ENCODE results near the gene PARP16. TPM values are rescaled to one million over a fixed set of nuclear protein-coding genes. Genes with fewer than 3 reads are reported as not detected.

The PARP16 gene
- total RNA-seq, 5 donors from 2014 or later (not counting 1 experiment from before 2014, with no cell fraction given): 16.2 to 23.3 (median 18.5) TPM

DNA sequence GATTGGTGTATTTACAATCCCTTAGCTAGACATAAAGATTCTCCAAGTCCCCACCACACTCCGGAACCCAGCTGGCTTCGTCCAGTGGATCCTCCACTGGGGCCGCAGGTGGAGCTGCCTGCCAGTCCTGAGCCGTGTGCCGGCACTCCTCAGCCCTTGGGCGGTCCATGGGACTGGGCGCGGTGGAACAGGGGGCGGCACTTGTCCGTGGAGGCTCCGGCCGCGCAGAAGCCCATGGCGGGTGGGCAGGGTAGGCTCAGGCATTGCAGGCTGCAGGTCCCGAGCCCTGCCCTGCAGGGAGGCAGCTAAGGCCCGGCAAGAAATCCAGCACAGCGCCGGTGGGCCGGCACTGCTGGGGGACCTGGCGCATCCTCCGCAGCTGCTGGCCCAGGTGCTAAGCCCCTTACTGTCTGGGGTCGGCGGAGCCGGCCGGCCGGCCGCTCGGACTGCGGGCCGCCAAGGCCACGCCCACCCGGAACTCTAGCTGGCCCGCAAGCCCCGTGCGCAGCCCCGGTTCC lies 14.3 kb upstream of the PARP16 start:
- Histone ChIP-seq H3K36me3 (ENCODE audit: control insufficient read depth in 2 of 2, extremely low read depth in 1 of 2, insufficient read depth in 1 of 2, low read length in 1 of 2) (no peaks in the 10 kb centered on the region), H3K9me3 (no peaks in the 10 kb centered on the region), H3K4me3 (ENCODE audit: control insufficient read depth in 1 of 2, extremely low read depth in 1 of 2, low read length in 1 of 2) (no peak overlapping the region), H3K4me1 (ENCODE audit: control insufficient read depth in 1 of 2, extremely low read depth in 1 of 2, insufficient read depth in 2 of 2, low read length in 2 of 2) (peaks cover 13 to 61% of the 10 kb centered on the region in 2 experiments), H3K27ac (ENCODE audit: low read length) (no peak overlapping the region), H3K27me3 (replicated peaks in 1 of 2; ENCODE audit: control insufficient read depth in 2 of 2, extremely low read depth in 1 of 2, insufficient read depth in 2 of 2, low read length in 1 of 2) (no peaks in the 10 kb centered on the region)
- DNase-seq: no peak
- H3K36me3 Mint-ChIP-seq: no peaks in the 10 kb centered on the region
- WGBS (ENCODE audit: insufficient coverage): 94% methylated on average over 26 of the region's 36 CpGs
- H3K4me1 Mint-ChIP-seq: peaks cover 38 to 52% (median 46%) of the 10 kb centered on the region in 3 donors
- no peaks in the 10 kb centered on the region for H3K9me3 Mint-ChIP-seq
- H3K4me3 Mint-ChIP-seq: peak overlapping the region in 1 of 3 donors; percentile 92
- ChIA-PET CTCF (interaction anchor here in 1 of 2 donors (1.4 to 2.1 kb wide), 2 partner anchors 15 to 267 kb away, joined by 3 to 13 read pairs; partner anchors contain the start of gene PARP16), POLR2A (interaction anchor here in 1 of 2 donors (0.6 to 1.7 kb wide), 3 partner anchors 12 to 468 kb away, joined by 3 to 15 read pairs (median 6); partner anchors contain the start of gene PARP16)
- no peak for ATAC-seq (replicated peaks in 1 of 4)
- no peaks in the 10 kb centered on the region for H3K27me3 Mint-ChIP-seq
- H3K27ac Mint-ChIP-seq: peak overlapping the region in 1 of 2 donors; percentile 98

DNA sequence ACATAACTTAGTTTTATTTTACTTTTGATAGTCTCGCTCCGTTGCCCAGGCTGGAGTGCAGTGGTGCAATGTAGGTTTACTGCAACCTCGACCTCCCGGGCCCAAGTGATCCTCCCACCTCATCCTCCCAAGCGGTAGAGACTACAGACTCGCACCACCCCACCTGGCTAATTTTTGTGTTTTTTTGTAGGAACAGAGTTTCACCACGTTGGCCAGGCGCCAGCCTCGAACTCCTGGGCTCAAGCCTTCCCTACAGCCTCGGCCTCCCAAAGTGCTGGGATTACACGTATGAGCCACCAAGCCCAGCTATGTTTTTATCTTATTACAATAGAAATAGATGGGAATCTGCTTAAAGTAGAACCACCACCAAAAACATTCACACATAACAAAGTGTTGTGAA lies 12.0 kb upstream of the PARP16 start:
- peaks cover 28 to 48% (median 38%) of the 10 kb centered on the region in 3 donors for H3K4me1 Mint-ChIP-seq
- no CpG with 5 or more reads among the region's 11 CpGs for WGBS (ENCODE audit: insufficient coverage)
- Histone ChIP-seq H3K4me3 (ENCODE audit: control insufficient read depth in 1 of 2, extremely low read depth in 1 of 2, low read length in 1 of 2) (peak overlapping the region in 1 of 2 donors; percentile 42), H3K36me3 (ENCODE audit: control insufficient read depth in 2 of 2, extremely low read depth in 1 of 2, insufficient read depth in 1 of 2, low read length in 1 of 2) (no peaks in the 10 kb centered on the region), H3K4me1 (ENCODE audit: control insufficient read depth in 1 of 2, extremely low read depth in 1 of 2, insufficient read depth in 2 of 2, low read length in 2 of 2) (peaks cover 9 to 57% of the 10 kb centered on the region in 2 experiments), H3K9me3 (no peaks in the 10 kb centered on the region), H3K27me3 (replicated peaks in 1 of 2; ENCODE audit: control insufficient read depth in 2 of 2, extremely low read depth in 1 of 2, insufficient read depth in 2 of 2, low read length in 1 of 2) (no peaks in the 10 kb centered on the region), H3K27ac (ENCODE audit: low read length) (peak overlapping the region; percentile 69)
- no peak for ATAC-seq (replicated peaks in 1 of 4)
- H3K36me3 Mint-ChIP-seq: no peaks in the 10 kb centered on the region
- H3K27ac Mint-ChIP-seq: peak overlapping the region; percentile 85 to 94
- ChIA-PET CTCF (interaction anchor here (0.6 to 1.9 kb wide), 2 partner anchors 12 to 90 kb away, joined by 6 to 13 read pairs; partner anchors contain the start of gene PARP16 (in 1 of the 2)), POLR2A (no interaction called here)
- H3K9me3 Mint-ChIP-seq: no peaks in the 10 kb centered on the region
- DNase-seq: no peak
- peak overlapping the region; percentile 70 to 92 (median 82) for H3K4me3 Mint-ChIP-seq
- H3K27me3 Mint-ChIP-seq: no peaks in the 10 kb centered on the region

DNA sequence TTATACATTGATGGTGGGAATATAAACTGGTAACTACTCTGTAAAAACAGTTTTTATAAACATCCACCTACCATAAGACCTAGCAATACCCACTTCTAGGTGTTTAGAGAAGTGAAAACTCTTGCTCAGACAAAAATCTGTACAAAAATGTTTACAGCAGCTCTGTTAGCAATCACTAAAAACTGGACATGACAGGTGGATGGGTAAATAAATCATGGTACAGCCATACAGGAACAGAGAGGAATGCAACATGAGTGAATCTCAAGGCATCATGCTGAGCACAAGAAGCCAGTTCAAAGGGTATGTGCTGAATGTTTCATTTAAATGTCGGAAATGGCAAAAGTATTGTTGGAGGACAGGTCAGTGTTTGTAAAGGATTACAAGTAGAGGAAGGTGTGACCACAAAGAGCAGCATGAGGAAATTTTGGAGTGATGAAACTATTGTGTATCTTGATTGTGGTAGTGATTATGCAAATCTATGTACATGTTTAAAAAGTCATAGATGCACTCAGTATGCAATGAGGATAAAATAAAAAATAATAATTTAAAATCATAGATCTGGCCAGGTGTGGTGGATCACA lies 6.3 kb upstream of the PARP16 start:
- no peaks in the 10 kb centered on the region for H3K9me3 ChIP-seq
- H3K27ac ChIP-seq (ENCODE audit: low read length): no peak overlapping the region
- no peak overlapping the region for H3K4me3 ChIP-seq (ENCODE audit: control insufficient read depth in 1 of 2, extremely low read depth in 1 of 2, low read length in 1 of 2)
- H3K4me1 ChIP-seq (ENCODE audit: control insufficient read depth in 1 of 2, extremely low read depth in 1 of 2, insufficient read depth in 2 of 2, low read length in 2 of 2): peaks cover 7 to 25% of the 10 kb centered on the region in 2 experiments
- H3K9me3 Mint-ChIP-seq: no peaks in the 10 kb centered on the region
- WGBS (ENCODE audit: insufficient coverage): no CpG with 5 or more reads among the region's 1 CpG
- H3K4me1 Mint-ChIP-seq: peaks cover 18 to 28% (median 27%) of the 10 kb centered on the region in 3 donors
- ChIA-PET CTCF (no interaction called here), POLR2A (interaction anchor here in 1 of 2 donors (0.5 to 0.7 kb wide), 3 partner anchors 12 to 348 kb away, joined by 3 to 5 read pairs (median 4); no protein-coding TSS in a partner anchor)
- no peaks in the 10 kb centered on the region for H3K36me3 ChIP-seq (ENCODE audit: control insufficient read depth in 2 of 2, extremely low read depth in 1 of 2, insufficient read depth in 1 of 2, low read length in 1 of 2)
- ATAC-seq (replicated peaks in 1 of 4): no peak
- no peak overlapping the region for H3K4me3 Mint-ChIP-seq
- no peaks in the 10 kb centered on the region for H3K36me3 Mint-ChIP-seq
- no peak for DNase-seq
- H3K27me3 ChIP-seq (replicated peaks in 1 of 2; ENCODE audit: control insufficient read depth in 2 of 2, extremely low read depth in 1 of 2, insufficient read depth in 2 of 2, low read length in 1 of 2): no peaks in the 10 kb centered on the region
- H3K27ac Mint-ChIP-seq: no peak overlapping the region
- no peaks in the 10 kb centered on the region for H3K27me3 Mint-ChIP-seq

DNA sequence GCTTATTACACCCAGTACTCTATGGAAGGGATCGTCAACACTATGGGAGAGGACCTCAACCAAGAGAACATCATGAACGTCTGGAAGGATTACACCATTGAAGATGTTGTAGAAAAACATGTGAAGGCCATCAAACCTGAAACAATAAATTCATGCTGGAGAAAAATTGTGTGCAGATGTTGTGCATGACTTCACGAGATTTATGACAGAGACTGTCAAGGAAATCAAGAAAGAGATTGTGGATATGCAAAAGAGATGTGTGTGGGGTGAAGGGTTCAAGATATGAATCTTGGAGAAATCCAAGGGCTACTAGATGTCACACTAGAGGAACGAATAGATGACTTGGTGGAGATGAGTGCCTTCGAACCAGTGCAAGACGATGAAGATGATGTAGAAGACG lies 3.5 kb upstream of the PARP16 start:
- Mint-ChIP-seq H3K9me3 (no peaks in the 10 kb centered on the region), H3K27ac (no peak overlapping the region)
- WGBS (ENCODE audit: insufficient coverage): 85% methylated on average over 4 of the region's 7 CpGs

DNA sequence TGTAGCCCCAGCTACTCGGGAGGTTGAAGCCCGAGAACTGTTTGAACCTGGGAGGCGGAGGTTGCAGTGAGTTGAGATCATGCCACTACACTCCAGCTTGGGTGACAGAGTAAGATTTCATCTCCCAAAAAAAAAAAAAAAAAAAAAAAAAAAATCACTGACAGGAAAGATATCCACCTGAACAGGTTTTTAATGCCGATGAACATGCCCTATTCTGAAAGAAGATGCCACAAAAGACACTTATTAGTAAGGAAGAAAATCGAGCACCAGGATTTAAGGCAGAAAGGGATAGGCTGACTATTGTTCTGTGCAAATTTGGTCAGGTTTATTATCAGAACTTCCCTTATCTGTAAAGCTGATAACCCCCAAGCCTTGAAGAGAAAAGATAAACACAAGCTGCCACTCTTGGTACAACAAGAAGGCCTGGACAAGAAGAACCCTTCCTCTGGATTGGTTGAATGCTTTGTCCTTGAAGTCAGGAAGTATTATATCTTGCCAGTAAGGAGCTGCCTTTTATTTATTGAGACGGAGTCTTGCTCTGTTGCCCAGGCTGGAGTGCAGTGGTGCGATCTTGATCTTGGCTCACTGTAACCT lies 2.7 kb upstream of the PARP16 start:
- ATAC-seq (replicated peaks in 1 of 4) (no peak), DNase-seq (no peak)
- POLR2A ChIA-PET: interaction anchor here (0.6 to 1.2 kb wide), 3 partner anchors 15 to 454 kb away, joined by 3 to 8 read pairs (median 4); partner anchors contain the start of gene RNU5B-1 (in 1 of the 2)
- Mint-ChIP-seq H3K36me3 (no peaks in the 10 kb centered on the region), H3K4me1 (peaks cover 20 to 31% (median 26%) of the 10 kb centered on the region in 3 donors), H3K27ac (no peak overlapping the region), H3K27me3 (no peaks in the 10 kb centered on the region), H3K4me3 (no peak overlapping the region), H3K9me3 (no peaks in the 10 kb centered on the region)
- Histone ChIP-seq H3K27me3 (replicated peaks in 1 of 2; ENCODE audit: control insufficient read depth in 2 of 2, extremely low read depth in 1 of 2, insufficient read depth in 2 of 2, low read length in 1 of 2) (no peaks in the 10 kb centered on the region), H3K4me3 (ENCODE audit: control insufficient read depth in 1 of 2, extremely low read depth in 1 of 2, low read length in 1 of 2) (no peak overlapping the region), H3K27ac (ENCODE audit: low read length) (no peak overlapping the region), H3K9me3 (no peaks in the 10 kb centered on the region), H3K4me1 (ENCODE audit: control insufficient read depth in 1 of 2, extremely low read depth in 1 of 2, insufficient read depth in 2 of 2, low read length in 2 of 2) (peaks cover 13 to 25% of the 10 kb centered on the region in 2 experiments), H3K36me3 (ENCODE audit: control insufficient read depth in 2 of 2, extremely low read depth in 1 of 2, insufficient read depth in 1 of 2, low read length in 1 of 2) (no peaks in the 10 kb centered on the region)
- WGBS (ENCODE audit: insufficient coverage): no CpG with 5 or more reads among the region's 7 CpGs
- CTCF ChIA-PET: no interaction called here

More for the DNA sequence above, 3.5 kb upstream of the PARP16 start:
- no peaks in the 10 kb centered on the region for H3K36me3 Mint-ChIP-seq
- H3K4me1 Mint-ChIP-seq: peaks cover 18 to 30% (median 24%) of the 10 kb centered on the region in 3 donors
- no peak overlapping the region for H3K4me3 Mint-ChIP-seq
- no peak for ATAC-seq (replicated peaks in 1 of 4)
- CTCF ChIA-PET: no interaction called here
- H3K36me3 ChIP-seq (ENCODE audit: control insufficient read depth in 2 of 2, extremely low read depth in 1 of 2, insufficient read depth in 1 of 2, low read length in 1 of 2): no peaks in the 10 kb centered on the region
- POLR2A ChIA-PET: interaction anchor here in 1 of 2 donors (1.2 kb wide), 1 partner anchor 15 kb away, joined by 4 read pairs; the partner anchor contains the start of gene RNU5B-1
- H3K4me1 ChIP-seq (ENCODE audit: control insufficient read depth in 1 of 2, extremely low read depth in 1 of 2, insufficient read depth in 2 of 2, low read length in 2 of 2): peaks cover 13 to 22% of the 10 kb centered on the region in 2 experiments
- H3K4me3 ChIP-seq (ENCODE audit: control insufficient read depth in 1 of 2, extremely low read depth in 1 of 2, low read length in 1 of 2): no peak overlapping the region
- no peaks in the 10 kb centered on the region for H3K27me3 Mint-ChIP-seq
- no peaks in the 10 kb centered on the region for H3K27me3 ChIP-seq (replicated peaks in 1 of 2; ENCODE audit: control insufficient read depth in 2 of 2, extremely low read depth in 1 of 2, insufficient read depth in 2 of 2, low read length in 1 of 2)
- no peak for DNase-seq
- no peaks in the 10 kb centered on the region for H3K9me3 ChIP-seq
- no peak overlapping the region for H3K27ac ChIP-seq (ENCODE audit: low read length)

DNA sequence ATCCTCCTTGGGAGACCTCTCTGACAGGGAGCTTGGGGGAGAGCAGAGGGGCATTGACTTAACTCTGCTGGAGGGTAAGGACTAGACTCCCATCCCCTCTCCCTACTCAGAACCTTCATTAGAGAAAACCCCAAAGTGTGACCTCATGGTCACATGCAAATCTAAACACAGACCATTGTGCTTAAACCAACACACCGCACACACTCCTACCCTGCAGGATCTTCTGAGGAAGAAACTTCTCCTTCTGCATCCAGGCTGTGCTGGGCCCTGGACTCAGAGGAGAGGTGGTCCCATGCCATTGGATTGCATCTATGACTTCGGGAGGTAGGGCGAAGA lies 805 bp upstream of the PARP16 start:
- peak overlapping the region in 1 of 2 donors; percentile 60 for H3K4me3 ChIP-seq (ENCODE audit: control insufficient read depth in 1 of 2, extremely low read depth in 1 of 2, low read length in 1 of 2)
- H3K36me3 ChIP-seq (ENCODE audit: control insufficient read depth in 2 of 2, extremely low read depth in 1 of 2, insufficient read depth in 1 of 2, low read length in 1 of 2): no peaks in the 10 kb centered on the region
- Mint-ChIP-seq H3K27ac (peak overlapping the region; percentile 93), H3K4me3 (peak overlapping the region; percentile 84 to 88 (median 86)), H3K36me3 (peaks cover 9% of the 10 kb centered on the region), H3K27me3 (no peaks in the 10 kb centered on the region), H3K9me3 (no peaks in the 10 kb centered on the region), H3K4me1 (peaks cover 37 to 42% (median 37%) of the 10 kb centered on the region in 3 donors)
- 80% methylated on average over 1 of the region's 3 CpGs for WGBS (ENCODE audit: insufficient coverage)
- CTCF ChIA-PET: interaction anchor here (0.6 to 3.4 kb wide), 10 partner anchors 10 to 1780 kb away, joined by 3 to 13 read pairs (median 6); partner anchors contain the start of genes CLPX (in 1 of the 2) and RNU5B-1 (in 1 of the 2)
- DNase-seq (no peak), ATAC-seq (replicated peaks in 1 of 4) (no peak)
- peaks cover 9 to 34% of the 10 kb centered on the region in 2 experiments for H3K4me1 ChIP-seq (ENCODE audit: control insufficient read depth in 1 of 2, extremely low read depth in 1 of 2, insufficient read depth in 2 of 2, low read length in 2 of 2)
- no peaks in the 10 kb centered on the region for H3K9me3 ChIP-seq
- H3K27ac ChIP-seq (ENCODE audit: low read length): peak overlapping the region; percentile 80
- H3K27me3 ChIP-seq (replicated peaks in 1 of 2; ENCODE audit: control insufficient read depth in 2 of 2, extremely low read depth in 1 of 2, insufficient read depth in 2 of 2, low read length in 1 of 2): no peaks in the 10 kb centered on the region
- POLR2A ChIA-PET: interaction anchor here in 1 of 2 donors (2.7 kb wide), 1 partner anchor 17 kb away, joined by 42 read pairs; the partner anchor contains the start of gene RNU5B-1
